ENCODE measurements around the gene GAA. TPM values are rescaled to one million over a fixed set of nuclear protein-coding genes. Genes with fewer than 3 reads are reported as not detected.

The GAA gene
- total RNA-seq, 1 donor, result 75.1 TPM

- TF ChIP-seq CTCF (IDR thresholded peaks at IDR 0.05; ENCODE audit: insufficient read depth, low read length), result no peak
- no peak overlapping the region for H3K4me3 ChIP-seq (ENCODE audit: low read depth, low read length)
- DNase-seq (ENCODE audit: low read depth), result no peak
These were observed 40.0 kb upstream of the GAA start for GRCh38 chr17:80061421-80061820.

GRCh38 chr17:80063830-80064585 is 37.4 kb upstream of the GAA start:
- DNase-seq (ENCODE audit: low read depth), result peak; percentile 38
- H3K4me3 ChIP-seq (ENCODE audit: low read depth, low read length), result no peak overlapping the region
- TF ChIP-seq CTCF (IDR thresholded peaks at IDR 0.05; ENCODE audit: insufficient read depth, low read length), result no peak

- no peak for TF ChIP-seq CTCF (IDR thresholded peaks at IDR 0.05; ENCODE audit: insufficient read depth, low read length)
- DNase-seq (ENCODE audit: low read depth), result no peak
These were observed 36.7 kb upstream of the GAA start for GRCh38 chr17:80064696-80065095.

DNA sequence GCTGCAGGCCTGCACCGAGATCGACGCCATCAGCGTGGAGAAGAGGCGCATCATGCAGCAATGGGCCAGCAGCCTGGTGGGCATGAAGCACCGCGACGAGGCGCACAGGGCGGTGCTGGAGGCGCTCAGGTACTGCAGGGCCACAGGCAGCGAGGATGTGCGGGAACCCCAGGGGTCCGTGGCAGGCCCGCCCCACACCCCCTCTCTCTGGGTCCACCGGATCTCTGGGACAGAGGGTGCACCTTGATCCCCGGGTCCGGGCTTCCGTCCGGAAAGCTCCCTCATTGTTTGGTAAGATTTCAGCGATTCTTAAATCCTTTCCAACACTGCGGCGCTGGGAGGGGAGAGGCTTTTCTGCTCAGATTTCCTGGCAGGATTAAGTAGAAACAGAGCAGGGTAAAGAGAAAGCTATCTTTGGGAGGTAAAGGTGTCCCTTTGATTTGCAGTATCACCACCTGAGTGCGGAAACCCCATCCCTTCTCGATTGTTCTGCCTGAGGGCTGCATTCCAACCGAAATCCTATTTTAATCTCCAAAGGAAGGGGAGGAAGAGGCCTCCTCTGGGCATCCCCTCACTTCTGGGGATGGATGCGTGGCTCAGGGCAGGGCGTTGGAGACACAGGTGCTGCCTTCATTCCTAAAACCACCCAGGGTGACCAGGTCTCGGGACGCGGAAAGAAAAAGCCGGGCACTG is 35.8 kb upstream of the GAA start:
- no peak overlapping the region for H3K4me3 ChIP-seq (ENCODE audit: low read depth, low read length)
- DNase-seq (ENCODE audit: low read depth), result no peak
- TF ChIP-seq CTCF (IDR thresholded peaks at IDR 0.05; ENCODE audit: insufficient read depth, low read length), result no peak

More at GRCh38 chr17:80064696-80065095, 36.7 kb upstream of the GAA start:
- H3K4me3 ChIP-seq (ENCODE audit: low read depth, low read length), result no peak overlapping the region

GRCh38 chr17:80067393-80067986 is 33.9 kb upstream of the GAA start:
- no peak for TF ChIP-seq CTCF (IDR thresholded peaks at IDR 0.05; ENCODE audit: insufficient read depth, low read length)
- no peak overlapping the region for H3K4me3 ChIP-seq (ENCODE audit: low read depth, low read length)
- no peak for DNase-seq (ENCODE audit: low read depth)

DNA sequence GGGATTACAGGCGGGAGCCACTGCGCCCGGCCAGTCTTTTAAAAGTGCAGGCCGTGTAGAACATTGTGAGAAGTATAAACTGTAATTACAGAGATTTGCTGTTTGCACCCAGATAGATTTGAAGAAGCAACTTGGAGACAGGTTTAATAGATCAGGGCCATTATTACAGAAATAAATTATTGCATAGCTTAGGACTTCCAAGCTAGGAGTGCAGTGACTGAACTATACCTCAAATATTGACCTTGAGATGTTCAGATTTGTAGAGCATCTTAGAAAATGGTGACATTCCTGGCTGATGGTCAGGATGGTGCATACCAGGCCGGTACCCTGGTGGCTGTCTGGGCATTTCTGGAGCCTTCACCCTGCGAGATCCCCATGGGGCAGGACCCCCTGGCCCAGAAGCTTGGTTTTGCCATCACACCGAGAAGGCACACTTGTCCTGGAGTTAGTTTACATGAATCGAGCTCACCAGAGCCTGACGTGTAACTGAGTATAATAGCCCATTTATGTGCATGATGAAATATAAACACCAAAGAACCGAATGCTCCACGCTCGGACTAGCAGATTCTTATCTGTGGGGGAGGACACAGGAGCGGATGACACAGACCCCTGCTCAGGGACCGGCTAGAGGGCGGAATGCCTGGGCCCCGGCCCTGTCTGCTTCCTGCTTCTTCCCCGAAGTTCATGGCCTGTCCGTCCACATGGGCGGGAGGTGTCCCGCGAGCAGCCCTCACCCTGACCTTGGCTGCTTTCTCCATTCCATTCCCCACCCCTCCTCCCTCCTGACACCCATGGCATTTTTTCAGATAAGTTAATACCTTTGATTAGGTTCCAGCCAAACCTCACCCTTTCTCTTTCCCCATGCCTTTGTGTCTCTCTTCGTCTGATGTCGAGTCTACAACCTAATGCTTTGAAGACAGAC is 32.8 kb upstream of the GAA start:
- no peak for TF ChIP-seq CTCF (IDR thresholded peaks at IDR 0.05; ENCODE audit: insufficient read depth, low read length)
- peak overlapping the region; percentile 25 for H3K4me3 ChIP-seq (ENCODE audit: low read depth, low read length)
- DNase-seq (ENCODE audit: low read depth), result peak; percentile 87
